Uterus (tissue), 2 donors: ENCODE measurements around the gene PRX.

Experiments
- POLR2A ChIP-seq, 2 donors: fragments of 450-650 bp; IDR thresholded peaks; one replicate each; pipeline ENCODE4 v1.6.1; 2016; ENCODE audit warnings: antibody characterized with exemption in 2 of 2, mild to moderate bottlenecking in 1 of 2, moderate library complexity in 1 of 2
- TF ChIP-seq, protein P1 (sequence below), 4 experiments: fragments of 200-600 bp in 2 of 4; fragments of 450-650 bp in 2 of 4; sonication (generic) in 2 of 4; IDR thresholded peaks; one replicate each; pipeline ENCODE4 v1.5.1; 2016 to 2019; ENCODE audit warnings: antibody characterized with exemption in 4 of 4, mild to moderate bottlenecking in 2 of 4, moderate library complexity in 1 of 4

DNA sequence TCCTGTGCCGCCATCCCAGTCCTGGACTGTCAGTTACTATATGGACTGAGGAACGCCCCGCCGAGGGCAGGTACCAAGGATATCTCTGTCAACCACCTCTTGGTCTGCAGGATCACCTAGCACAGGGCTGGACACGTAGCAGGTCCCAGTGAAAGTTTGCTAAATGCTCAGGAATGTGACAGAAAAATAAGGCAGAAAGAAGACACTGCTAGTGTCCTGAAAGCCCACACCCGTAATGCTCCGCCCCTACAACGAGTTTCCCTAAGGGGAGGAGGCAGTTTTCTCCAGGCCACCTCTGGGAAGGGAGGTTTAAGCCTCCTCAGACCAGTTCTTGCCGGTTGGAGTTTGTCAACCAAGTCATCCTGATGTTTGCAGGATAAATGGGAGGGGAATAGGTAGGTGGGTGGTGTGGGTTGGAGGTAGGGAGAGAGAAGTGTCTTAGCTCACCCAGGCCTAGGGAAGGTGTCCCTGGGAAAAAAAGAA lies 32.6 kb upstream of the PRX start:
- TF ChIP-seq, protein P1, sequence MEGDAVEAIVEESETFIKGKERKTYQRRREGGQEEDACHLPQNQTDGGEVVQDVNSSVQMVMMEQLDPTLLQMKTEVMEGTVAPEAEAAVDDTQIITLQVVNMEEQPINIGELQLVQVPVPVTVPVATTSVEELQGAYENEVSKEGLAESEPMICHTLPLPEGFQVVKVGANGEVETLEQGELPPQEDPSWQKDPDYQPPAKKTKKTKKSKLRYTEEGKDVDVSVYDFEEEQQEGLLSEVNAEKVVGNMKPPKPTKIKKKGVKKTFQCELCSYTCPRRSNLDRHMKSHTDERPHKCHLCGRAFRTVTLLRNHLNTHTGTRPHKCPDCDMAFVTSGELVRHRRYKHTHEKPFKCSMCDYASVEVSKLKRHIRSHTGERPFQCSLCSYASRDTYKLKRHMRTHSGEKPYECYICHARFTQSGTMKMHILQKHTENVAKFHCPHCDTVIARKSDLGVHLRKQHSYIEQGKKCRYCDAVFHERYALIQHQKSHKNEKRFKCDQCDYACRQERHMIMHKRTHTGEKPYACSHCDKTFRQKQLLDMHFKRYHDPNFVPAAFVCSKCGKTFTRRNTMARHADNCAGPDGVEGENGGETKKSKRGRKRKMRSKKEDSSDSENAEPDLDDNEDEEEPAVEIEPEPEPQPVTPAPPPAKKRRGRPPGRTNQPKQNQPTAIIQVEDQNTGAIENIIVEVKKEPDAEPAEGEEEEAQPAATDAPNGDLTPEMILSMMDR (IDR thresholded peaks at IDR 0.05) = no peak
- TF ChIP-seq POLR2A (IDR thresholded peaks at IDR 0.05) = no peak
